ENCODE data around the gene NHLH1.

- TF ChIP-seq CTCF (conservative IDR thresholded peaks at IDR 0.05; ENCODE audit: low read length), result no peak
- no peak for TF ChIP-seq EZH2phosphoT487 (IDR thresholded peaks at IDR 0.05; ENCODE audit: borderline replicate concordance, low read depth, low read length)
Measured at GRCh38 chr1:160406131-160406968, 39.5 kb downstream of the NHLH1 start.

Data from OCI-LY7 (cell line).